ENCODE data around the gene MBIP.
"Not testable (repeated sequence)": the region's sequence is repeated elsewhere in the genome, so short reads cannot be mapped to it uniquely, and the experiment has no call there.

MBIP gene, protein sequence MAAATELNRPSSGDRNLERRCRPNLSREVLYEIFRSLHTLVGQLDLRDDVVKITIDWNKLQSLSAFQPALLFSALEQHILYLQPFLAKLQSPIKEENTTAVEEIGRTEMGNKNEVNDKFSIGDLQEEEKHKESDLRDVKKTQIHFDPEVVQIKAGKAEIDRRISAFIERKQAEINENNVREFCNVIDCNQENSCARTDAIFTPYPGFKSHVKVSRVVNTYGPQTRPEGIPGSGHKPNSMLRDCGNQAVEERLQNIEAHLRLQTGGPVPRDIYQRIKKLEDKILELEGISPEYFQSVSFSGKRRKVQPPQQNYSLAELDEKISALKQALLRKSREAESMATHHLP

GRCh38 chr14:36320200-36320896, at the start of gene MBIP:
Gene MBIP (minus strand): TSS chr14:36320637. CDS start chr14:36320588, 49 bp downstream.
- FAIRE-seq = peak; percentile 59

GRCh38 chr14:36367985-36368774, 47.7 kb upstream of the MBIP start:
- FAIRE-seq = no peak

DNA sequence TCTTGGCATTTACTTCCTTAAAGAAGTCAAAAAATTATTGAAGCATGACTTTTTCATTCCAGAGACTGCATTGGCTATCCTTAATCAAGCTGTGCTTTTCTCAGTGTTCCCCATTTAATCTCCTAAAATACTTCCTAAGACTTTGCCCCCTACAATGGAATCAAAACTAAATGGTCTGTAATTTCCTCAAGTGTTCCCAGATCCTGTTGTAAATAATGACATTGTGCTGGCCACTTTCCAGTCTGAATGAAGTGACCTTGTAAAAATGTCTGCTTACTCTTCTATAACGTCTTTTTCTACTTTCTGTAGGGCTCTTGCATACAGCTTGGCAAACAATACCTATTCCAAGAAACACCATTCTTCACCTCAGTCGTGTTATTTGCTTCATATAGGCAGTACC, 45.3 kb upstream of the MBIP start:
- FAIRE-seq = no peak

DNA sequence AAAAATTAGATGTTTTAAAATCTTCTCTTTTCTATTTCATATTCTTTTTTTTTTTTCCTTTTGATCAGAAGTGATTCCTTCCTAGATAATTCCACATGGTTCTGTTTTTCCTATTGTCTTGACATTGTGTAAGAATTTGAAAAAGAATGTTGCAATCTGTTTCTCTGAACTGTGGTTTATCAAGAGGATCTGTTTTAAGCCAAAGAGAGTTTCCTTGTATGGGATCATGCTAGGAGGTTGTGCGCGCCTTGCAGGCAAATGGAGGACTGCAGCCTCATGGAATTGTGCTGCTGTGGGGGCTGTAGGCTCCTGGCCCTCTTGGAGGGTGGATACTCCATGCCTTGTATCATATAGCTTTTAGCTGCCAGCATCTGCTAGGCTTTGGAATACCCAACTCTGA, 43.3 kb upstream of the MBIP start:
- FAIRE-seq = no peak

- FAIRE-seq = no peak
Measured at GRCh38 chr14:36362648-36363047, 42.2 kb upstream of the MBIP start.

GRCh38 chr14:36361210-36361853, 40.9 kb upstream of the MBIP start:
- no peak for FAIRE-seq

DNA sequence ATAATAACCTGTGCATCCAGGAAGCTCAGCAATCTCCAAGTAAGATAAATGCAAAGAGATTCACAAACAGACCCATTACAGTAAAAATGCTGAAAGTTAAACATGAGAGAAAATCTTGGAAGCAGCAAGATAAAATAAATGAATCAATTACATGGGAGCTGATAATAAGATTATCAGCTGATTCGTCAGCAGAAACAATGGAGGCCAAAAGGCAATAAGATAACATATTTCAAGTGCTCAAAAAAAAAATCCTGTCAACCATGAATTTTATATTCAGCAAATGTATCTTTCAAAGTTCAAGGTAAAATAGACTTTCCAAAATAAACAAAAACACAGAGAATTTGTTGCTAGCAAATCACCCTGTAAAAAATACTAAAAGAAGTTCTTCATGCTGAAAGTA, 36.4 kb upstream of the MBIP start:
- no peak for FAIRE-seq

GRCh38 chr14:36346052-36346451, 25.6 kb upstream of the MBIP start:
- FAIRE-seq = no peak

- FAIRE-seq = no peak
Measured at GRCh38 chr14:36344211-36344610, 23.8 kb upstream of the MBIP start.

DNA sequence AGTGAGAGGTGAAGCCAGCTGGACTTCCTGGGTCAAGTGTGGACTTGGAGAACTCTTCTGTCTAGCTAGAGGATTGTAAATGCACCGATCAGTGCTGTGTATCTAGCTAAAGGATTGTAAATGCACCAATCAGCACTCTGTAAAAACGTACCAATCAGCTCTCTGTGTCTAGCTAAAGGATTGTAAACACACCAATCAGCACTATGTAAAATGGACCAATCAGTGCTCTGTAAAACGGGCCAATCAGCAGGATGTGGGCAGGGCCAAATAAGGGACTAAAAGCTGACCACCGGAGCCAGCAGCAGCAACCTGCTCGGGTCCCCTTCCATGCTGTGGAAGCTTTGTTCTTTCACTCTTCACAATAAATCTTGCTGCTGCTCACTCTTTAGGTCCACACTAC, 21.4 kb upstream of the MBIP start:
- not testable (repeated sequence) for FAIRE-seq

DNA sequence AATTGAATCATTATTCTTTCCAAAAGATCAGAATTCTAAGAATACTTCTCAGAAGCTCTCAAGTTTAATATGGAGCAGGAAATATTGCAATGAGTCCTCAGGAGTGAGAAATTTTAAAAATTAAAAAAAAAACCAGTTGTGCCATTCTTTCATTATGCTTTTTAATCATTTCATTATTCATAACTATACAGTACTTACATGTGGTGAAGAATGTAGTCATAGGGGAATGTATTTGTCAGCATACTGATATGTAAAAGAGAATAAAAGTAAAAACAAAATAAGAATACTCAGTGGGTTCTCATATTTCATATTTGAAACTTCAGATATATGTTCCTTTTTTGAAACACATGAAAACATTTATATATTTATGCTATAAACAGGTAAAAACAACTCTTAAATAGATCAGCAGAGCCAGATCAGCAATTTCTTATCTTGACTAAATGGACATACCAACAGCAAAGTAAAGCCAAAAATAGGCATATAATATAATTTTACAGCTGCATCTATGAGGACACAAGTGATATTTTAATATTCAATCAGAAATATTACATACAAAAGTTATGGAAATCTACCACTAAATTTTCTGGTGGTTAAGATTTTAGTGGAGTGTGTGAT, 19.9 kb upstream of the MBIP start:
- FAIRE-seq = no peak

DNA sequence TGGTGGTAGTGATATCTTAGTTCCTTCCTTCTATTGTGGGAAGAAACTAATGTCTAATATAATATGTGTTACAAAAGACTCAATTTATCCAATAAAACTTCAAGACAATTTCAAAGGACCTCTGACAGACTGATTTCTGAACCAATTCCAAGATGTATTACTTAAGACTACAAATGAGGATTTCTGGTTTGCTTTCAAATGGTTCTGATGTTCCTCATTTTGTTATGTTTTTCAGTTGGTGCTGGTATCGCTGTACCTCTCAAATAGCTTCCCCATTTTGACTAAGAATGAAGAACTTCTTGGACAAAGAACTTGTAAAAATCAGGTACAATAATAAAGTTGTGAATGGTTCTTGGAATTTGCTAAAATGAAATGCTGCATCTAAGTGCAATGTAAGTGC, 19.4 kb upstream of the MBIP start:
- no peak for FAIRE-seq

GRCh38 chr14:36333119-36333518, 12.7 kb upstream of the MBIP start:
- no peak for FAIRE-seq

DNA sequence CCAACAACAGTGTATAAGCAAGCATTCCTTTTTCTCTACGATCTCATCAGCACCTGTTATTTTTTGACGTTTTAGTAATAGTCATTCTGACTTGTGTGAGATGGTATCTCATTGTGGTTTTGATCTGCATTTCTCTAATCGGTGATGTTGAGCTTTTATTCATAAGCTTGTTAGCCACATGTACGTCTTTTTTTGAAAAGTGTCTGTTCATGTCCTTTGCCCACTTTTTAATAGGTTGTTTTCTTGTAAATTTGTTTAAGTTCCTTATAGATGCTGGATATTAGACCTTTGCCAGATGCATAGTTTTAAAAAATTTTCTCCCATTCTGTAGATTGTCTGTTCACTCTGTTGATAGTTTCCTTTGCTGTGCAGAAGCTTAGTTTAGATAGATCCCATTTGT, 7.1 kb upstream of the MBIP start:
- FAIRE-seq = not testable (repeated sequence)

- FAIRE-seq = no peak
Measured at GRCh38 chr14:36325853-36326252, 5.4 kb upstream of the MBIP start.

DNA sequence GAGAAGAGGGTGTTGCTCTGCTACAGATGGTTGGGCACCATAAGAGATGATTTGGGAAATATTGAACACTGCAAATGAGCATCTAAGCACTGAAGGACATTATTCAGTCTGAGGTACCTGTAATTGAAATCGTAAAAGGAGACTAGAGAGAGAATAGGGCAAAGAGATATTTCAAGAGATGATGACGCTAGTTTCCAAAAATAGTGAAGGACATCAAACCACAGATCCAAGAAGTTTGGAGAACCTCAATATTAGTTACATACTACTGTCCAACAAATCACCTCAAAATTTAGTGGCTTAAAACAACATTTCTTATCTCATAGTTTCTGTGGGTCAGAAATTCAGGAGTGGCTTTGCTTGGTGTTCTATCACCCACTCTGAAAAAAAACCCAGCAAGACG, 4.5 kb upstream of the MBIP start:
- no peak for FAIRE-seq

GRCh38 chr14:36320897-36321381, 502 bp upstream of the MBIP start:
- no peak for FAIRE-seq

DNA sequence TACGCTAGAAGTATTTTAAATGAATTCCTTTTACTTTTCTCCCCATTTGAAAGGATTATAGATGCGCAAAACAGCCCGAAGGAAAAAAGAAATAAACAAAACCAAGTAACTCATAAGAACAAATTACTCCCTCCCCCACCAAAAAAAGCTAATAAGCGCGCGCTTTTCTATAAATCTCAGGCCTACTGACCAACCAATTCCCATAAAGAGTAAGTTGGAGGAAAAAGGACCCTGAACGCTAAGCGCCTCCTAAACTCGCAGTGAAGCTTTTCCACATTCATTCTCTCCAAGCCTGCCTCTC, 588 bp downstream of the MBIP start:
- FAIRE-seq = no peak

DNA sequence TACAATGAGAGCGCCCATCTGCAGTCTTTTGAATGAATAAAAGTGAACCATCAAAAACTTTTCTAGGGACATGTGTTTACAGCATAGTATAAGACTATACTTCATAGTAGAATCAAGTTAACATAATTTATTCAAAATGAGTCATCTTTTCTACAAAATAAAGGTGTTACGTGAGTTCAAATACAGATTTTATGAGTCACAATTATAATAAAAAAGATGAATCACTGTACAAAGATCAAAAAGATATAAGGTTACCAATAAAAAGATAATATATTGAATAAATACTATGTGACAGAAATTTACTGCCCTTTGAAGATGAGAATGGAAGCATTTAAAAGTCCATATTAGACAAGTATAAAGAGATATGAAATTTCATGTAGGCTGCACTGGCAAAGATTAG, 2.8 kb downstream of the MBIP start:
- no peak for FAIRE-seq

DNA sequence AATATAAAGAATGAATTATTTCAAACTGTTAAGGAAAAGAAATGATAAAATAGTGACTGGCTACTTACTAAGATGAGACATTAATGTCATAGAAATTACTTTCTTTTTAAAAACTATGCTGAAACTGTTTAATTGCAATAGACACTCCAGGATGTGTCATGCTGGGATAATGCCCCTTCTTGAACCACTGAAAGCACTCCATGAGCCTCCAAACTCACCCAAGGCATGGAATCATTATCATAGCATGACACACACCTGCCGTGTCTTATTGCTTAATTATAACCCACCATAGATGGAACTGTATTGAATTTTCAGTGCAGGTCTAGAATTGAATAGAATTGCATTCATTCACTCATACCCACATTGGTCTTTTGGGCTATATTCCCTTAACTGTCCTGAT, 4.3 kb downstream of the MBIP start:
- FAIRE-seq = no peak

- no peak for FAIRE-seq
Measured at GRCh38 chr14:36315159-36315853, 5.1 kb downstream of the MBIP start.

DNA sequence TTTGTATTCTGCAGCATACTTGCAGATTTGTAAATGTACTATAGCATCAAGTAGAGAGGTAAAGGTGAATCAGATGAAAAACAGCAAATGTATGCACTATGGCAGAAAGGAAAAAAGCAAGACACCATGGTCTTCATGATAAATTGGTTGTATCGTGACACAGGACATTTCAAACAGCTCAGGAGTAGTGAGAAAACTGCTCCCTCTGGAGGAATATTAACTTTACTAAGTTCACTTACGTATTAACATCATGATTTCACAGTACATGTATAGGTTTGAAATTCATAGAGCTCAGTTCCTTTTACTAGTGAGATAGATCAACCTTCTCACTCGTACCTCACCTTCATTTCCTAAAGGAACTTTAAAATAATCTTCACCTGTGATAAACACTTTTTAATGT, 6.5 kb downstream of the MBIP start:
- FAIRE-seq = no peak
